ENCODE results near the gene ABLIM2.

DNA sequence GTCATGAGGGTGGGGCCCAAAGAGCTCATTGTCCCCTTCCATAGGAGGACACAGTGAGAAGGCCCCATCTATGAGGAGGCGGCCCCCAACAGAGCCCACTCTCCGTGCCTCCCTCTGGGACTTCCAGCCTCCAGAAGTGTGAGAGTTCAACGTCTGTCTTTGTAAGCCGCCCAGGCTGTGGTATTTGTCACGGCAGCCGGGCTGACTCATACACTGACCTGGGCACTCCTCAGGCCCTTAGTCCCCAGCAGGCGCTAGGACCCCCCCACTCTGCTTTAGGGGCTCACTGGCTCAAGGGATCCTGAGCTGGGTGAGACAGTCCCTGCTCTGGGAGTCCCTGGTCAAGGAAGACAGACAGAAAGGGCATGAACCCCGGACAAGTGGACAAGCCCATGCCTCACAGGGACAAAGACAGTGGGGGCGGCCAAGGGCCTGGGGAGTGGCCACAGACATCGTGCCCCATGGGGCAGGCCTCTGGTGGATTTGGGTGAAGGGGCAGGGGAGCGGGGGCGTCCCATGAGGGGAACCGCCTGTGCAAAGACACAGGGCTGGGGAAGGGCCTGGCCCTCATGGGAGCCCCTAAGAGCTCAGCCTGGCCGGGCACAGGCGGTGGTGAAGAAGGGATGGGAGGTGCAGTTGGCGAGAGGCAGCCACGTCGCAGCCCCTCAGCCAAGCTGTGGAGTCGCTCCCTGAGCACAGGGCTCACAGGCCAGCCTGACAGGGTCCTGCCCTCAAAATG lies 21.5 kb downstream of the ABLIM2 start:
- TF ChIP-seq, protein P1, sequence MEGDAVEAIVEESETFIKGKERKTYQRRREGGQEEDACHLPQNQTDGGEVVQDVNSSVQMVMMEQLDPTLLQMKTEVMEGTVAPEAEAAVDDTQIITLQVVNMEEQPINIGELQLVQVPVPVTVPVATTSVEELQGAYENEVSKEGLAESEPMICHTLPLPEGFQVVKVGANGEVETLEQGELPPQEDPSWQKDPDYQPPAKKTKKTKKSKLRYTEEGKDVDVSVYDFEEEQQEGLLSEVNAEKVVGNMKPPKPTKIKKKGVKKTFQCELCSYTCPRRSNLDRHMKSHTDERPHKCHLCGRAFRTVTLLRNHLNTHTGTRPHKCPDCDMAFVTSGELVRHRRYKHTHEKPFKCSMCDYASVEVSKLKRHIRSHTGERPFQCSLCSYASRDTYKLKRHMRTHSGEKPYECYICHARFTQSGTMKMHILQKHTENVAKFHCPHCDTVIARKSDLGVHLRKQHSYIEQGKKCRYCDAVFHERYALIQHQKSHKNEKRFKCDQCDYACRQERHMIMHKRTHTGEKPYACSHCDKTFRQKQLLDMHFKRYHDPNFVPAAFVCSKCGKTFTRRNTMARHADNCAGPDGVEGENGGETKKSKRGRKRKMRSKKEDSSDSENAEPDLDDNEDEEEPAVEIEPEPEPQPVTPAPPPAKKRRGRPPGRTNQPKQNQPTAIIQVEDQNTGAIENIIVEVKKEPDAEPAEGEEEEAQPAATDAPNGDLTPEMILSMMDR (IDR thresholded peaks at IDR 0.05; ENCODE audit: low read length): no peak
- no peak for TF ChIP-seq EZH2 (optimal IDR thresholded peaks at IDR 0.05; ENCODE audit: low read depth, low read length)
- TF ChIP-seq EZH2phosphoT487 (IDR thresholded peaks at IDR 0.05; ENCODE audit: low read length): no peak
